Activated CD8-positive, alpha-beta memory T cell treated with anti-CD3 and anti-CD28 coated beads for 4 hours (primary cell): ENCODE results near the gene PHAF1.
"Not testable (repeated sequence)": the region's sequence is repeated elsewhere in the genome, so short reads cannot be mapped to it uniquely, and the experiment has no call there.

Experiments used
- DNase-seq, 2 donors: peaks; one replicate each; pipeline ENCODE4 v3.0.0-alpha.2; 2020; ENCODE audit warnings: low read depth in 2 of 2

PHAF1 gene

DNA sequence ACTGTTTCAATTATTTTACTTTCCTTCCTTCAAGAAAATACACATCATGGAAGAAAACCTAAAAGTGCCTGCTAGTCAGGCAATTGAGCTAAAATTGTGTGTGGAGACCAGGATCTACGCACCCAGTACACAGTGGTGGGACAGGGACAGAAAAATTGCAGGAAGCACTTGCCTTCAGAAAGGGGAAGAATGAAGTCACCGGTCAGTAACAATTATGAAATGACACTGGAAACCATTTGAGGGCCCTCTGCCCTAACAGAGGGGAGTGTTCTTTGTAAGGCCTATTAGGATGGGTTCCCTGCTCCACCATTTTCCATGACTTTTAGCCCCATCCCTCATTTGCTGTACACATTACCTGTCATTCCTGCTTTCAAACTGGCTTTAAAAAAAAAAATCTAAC is 4.5 kb upstream of the PHAF1 start:
- no peak for DNase-seq

DNA sequence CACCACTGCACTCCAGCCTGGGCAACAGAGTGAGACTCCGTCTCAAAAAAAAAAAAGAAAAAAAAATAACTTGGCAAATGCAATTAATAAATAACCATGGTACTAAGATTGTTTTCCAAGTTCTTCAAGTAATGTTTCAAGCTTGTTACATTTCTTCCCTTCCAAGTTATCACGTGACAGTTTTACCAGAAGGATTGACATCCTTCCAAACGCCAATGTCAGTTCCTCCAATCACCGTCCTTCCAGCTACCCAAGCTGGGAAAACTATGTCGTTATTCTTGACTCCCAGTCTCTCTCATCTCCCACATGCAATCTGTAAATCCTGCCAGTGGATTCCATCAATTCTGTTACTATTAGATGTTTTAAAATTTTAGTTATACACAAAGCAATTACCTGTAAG is 3.9 kb upstream of the PHAF1 start:
- DNase-seq, result no peak

DNA sequence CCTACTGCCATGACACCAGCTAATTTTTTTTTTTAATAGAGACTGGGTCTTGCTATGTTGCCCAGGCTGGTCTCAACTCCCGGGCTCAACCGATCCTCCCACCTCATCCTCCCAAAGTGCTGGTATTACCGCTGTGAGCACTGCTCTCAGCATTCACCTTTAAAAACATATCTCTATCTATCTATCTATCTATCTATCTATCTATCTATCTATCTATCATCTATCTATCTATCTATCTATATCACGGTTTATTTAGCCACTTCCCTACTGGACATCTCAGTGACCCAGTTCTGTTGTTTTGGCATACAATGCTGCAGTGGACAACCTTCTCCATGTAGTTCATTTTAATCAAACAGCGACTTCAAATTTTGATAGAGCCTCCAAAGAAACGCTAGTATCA is 1.3 kb upstream of the PHAF1 start:
- no peak for DNase-seq

DNA sequence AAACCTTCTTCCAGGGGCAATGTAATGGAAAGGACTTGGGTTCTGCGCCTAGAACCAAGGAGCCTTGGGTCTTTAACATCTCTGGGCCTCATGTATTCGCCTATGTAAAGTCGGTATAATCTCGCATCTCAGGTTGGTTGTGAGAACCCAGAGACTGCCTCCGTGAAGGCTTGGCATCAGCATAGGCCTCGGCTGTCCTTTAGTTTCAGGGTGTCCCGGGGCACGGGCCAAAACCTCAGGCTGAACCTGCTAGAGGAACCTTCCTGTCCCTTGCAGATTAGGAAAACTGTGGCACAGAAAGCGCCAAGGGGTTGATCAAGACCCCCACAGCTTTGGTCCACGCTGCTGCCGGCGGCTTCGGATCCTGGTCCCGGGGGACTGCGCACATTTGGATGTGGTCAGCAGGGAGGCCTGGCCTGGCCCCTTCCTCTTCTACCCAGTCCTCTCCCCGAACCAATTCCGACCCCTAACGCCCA is 772 bp upstream of the PHAF1 start:
- no peak for DNase-seq

DNA sequence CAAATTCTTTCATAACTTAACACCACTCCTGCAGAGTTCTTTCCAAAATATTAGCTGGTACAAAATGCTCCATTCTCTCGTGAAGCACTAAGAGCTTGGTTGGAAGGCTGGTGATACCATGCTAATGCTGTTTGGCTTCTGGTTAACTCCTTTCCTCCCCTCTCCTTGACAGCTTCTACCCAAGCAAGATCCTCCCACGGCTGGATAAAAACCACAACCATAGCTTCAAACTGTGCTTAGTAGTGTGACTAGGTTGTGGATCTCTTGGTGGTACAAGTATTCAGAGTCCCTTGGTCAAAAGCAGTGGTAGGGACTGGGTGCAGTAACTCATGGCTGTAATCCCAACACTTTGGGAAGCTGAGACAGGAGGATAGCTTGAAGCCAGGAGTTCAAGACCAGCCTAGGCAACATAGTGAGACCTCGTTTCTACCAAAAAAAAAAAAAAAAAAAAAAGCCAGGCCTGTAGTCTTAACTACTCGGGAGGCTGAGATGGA is 2.3 kb downstream of the PHAF1 start:
- no peak for DNase-seq

DNA sequence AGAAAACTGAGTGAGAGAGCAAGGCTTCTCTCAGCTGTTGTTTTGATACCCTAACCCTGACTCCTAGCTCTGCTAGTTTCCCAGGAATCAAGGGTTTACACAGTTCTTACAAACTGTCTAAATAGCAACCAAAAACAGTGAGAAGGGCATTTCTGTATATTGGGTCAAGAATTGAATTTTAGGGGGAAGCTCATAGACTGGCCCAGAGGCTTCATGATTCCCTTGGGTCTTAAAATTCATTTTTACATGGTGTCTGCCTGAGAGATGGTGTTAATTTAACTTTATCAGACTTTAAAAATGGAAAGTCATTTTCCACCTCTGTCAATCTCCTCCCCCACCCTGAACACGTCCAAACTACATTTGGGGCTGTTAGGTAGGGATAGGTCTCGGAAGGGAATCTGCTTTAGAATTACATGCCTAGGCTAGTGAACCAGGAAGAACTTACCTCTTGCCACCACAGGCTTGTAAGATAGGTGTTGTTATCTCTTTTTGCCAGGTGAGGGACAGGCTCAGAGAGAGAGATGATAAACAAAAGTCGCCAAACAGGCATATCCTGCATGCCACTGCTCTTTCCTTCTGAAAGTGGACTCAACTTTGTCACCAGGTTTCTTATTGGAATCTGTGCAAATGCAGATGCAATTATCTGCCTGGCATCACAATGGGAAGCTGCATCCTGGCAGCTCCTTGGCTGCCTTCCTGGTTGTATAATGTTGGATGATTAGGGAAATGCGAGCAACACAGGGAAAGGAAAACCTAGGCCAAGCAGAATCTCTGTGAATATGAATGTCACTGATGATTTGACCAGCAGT is 3.1 kb downstream of the PHAF1 start:
- DNase-seq, result no peak

DNA sequence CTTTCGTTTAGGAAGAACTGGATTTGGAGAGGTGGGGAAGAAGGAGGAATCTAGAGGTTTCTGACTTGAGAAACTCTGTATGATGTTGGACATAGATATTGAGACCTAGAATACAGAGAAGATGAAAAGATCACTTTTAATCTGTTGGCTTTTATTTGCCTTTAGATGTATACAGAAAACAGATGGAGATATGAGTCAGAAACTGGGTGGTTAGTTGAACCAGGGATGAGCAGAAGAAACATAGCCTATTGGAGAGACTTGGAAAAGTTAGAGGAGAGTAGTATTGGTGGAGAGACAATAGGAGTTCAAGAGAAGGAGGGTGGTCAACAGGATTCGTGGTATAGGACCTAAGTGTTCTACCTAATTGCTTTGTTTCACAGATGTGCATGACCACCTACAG is 5.1 kb downstream of the PHAF1 start:
- DNase-seq, result no peak

DNA sequence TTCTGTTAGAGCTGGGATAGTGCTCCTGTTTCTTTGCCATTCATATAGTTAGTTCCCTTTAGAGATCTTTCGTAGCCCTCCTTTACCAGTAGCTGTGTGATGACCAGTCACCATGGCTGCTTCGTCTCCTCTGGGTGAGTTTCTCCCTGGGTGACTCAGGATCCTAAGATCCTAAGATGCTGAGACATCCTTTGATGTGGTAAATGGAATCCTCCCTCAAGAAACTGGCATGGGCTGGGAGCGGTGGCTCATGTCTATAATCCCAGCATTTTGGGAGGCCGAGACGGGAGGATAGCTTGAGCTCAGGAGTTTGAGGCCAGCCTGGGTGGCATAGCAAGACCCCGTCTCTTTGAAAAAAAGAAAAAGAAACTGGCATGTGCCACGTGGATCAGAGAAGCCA is 5.9 kb downstream of the PHAF1 start:
- DNase-seq, result no peak

DNA sequence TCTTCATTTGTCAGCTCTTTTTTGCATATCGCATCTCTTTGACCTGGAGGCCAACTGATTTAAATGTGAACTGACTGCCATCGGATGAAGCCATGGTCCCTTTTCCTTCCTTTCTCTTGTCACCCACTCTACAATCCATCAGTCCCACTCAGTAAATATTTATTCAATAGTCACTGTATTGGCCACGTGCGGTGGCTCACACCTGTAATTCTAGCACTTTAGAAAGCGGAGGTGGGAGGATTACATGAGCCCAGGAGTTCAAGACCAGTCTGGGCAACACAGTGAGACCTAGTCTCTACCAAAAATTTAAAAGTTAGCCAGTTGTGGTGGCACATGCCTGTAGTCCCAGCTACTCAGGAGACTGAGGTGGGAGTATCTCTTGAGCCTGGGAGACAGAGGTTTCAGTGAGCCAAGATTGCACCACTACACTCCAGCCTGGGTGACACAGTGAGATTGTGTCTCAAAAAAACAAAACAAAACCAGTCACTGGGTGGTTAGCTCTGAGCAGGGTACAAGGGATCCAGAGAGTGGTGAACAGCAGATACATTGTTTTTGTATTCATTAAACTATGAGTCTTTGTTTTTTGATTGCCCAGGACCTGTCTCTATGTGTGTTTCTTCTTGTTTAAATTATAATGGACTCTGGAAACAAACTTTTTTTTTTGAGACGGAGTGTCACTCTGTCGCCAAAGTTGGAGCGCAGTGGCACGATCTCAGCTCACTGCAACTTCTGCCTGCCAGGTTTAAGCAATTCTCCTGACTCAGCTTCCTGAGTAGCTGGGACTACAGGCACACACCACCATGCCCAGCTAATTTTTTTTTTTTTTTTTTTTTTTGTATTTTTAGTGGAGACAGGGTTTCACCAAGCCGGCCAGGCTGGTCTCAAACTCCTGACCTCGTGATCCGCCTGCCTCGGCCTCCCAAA is 6.9 kb downstream of the PHAF1 start:
- no peak for DNase-seq

DNA sequence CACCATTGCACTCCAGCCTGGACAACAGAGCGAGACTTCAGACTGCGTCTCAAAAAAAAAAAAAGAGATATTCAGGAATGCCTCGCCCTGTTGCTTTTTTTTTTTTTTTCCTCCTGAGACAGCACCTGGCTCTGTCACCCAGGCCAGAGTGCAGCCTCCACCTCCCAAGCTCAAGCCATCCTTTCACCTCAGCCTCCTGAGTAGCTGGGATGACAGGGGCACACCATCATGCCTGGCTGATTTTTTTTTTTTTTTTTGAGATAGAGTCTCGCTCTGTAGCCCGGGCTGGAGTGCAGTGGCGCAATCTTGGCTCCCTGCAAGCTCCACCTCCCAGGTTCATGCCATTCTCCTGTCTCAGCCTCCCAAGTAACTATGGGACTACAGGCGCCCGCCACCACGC is 8.0 kb downstream of the PHAF1 start:
- no peak for DNase-seq

DNA sequence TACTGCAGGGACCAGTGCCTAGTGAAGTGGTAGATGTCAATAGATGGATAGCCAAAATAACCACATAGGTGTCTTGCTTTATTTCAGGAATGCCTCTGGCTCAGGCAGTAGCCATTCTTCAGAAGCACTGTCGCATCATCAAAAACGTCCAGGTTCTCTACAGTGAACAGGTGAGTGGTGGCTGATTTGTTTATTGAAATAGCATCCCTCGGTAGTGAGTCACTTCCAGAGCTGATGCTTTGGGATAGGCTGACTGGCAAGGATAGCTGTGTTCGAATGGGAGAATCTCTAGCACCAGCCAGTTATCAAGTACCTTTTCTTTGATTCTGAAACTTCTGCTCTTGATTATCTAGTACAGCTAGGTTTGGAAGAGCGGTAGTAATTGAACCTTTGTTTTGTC is 10.3 kb downstream of the PHAF1 start:
- no peak for DNase-seq

DNA sequence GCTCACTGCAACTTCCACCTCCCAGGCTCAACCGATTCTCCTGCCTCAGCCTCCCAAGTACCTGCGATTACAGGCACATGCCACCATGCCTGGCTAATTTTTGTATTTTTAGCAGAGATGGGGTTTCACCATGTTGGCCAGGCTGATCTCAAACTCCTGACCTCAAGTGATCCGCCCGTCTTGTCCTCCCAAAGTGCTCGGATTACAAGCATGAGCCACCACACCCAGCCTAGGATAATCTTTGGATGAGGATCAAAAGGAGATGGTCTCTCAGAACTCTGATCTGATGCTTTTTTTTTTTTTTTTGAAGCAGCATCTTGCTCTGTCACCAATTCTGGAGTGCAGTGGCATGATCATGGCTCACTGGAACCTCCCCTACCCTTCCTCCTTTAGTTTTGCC is 13.1 kb downstream of the PHAF1 start:
- DNase-seq, result not testable (repeated sequence)

DNA sequence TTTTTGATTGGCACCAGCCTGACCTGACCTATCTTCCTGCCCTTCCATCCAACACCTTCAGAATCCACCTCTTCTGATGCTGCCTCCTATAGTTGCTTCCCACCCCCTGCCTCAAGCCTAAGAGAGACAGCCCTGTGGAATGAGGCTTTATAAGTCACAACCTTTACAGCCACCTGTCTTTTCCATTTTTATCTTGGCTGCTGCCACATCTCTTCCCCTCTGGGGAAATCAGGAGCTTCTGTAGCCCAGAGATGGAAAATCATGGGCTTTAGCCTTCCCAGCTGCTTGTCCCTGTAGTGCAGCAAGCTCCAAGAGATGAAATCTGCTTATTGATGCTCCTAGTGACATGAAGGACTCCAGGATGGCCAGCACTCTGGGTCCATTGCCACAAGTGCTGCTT is 18.7 kb downstream of the PHAF1 start:
- no peak for DNase-seq

DNA sequence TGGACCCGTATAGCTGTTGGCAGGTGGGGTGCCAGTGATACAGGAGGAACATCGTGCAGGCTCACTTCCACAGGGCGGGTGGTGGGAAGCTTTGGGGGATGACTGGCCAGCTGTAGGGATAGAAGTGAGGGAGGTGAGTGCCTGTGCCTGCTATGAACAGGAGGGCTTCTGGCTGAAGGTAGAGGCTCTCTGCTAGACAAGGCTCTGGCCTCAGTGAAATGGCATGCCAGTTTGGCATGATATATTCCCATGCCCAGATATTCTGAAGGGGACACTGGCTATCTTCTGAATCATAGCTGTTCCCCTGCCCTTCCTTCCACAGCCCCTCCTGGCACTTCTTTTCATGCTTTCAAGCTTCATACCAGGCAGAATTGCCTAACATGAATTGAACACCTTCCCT is 19.1 kb downstream of the PHAF1 start:
- no peak for DNase-seq

DNA sequence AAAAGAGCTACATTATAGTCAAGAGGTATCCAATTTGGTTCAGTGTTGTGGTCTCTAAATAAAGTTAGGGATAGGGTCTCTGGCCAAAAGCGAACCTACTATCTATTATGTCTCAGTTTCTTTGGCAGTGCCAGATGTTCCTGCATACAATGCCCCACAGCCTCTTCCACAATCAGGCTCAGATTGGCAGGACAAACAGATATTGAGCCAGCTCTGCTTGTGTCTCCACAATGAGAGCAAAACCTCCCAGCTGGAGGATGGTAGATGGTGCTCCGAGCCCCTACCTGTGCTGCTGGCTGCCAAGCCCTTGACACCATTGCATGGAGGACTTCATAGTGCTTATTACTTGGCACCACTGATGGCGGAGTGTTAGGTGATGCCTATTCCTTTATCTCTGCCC is 19.7 kb downstream of the PHAF1 start:
- DNase-seq, result no peak

DNA sequence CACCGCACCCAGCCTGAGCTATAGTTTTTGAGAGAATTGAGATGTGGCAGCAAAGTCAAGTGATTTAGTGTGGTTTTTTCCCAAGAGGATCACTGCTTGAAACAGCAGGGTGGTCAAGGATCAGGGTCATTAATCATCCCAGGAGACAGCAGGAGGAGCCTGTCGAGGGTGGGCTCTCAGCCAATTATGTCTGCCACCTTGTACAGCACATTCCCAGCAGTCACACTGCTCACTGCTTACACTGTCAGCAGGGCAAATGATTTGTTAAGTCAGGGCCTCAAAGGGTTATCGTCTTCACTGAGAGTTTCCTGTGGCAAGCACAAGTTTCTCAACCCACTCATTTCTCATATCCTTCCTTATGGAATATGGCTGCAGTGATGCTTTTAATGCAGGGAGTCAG is 27.9 kb downstream of the PHAF1 start:
- no peak for DNase-seq

DNA sequence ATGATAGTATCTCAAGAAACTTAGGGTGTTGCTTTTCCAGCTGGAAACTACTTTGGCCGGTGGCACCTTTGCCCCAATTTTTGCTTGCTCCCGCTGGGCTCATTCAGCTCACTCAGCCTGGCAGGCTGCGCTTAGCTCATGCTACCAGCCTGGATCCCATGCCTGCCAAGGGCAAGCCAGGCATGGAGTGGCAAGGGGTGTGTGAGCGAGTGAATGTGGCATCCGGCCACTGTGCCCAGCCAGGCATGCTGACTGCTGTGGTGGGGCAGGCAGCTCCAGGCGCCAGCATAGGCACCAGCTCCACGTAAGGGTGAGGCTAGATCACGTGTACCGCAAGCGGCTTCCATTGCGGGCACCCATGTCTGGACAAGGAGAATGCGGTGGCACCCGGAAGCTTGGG is 31.6 kb downstream of the PHAF1 start:
- DNase-seq, result no peak

DNA sequence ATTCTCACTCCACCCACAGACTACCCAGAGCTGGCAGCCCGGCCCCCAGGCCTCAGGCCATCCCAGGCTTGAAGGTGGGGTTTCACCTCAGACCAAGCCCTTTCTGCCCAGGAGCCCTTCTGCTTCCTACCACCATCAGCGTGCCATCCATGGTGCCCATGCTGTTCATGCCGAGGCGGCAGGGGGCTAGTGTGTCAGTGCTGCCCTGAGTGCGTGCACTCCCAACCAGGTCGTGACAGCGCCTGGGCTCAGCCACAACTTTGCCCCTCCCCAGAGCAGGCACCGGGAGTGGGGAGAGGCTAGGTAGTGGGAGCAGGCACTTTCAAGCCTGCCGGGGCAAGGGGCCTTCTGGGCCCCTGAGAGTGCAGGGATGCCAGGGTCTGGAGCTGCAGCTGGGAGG is 32.6 kb downstream of the PHAF1 start:
- DNase-seq, result no peak

DNA sequence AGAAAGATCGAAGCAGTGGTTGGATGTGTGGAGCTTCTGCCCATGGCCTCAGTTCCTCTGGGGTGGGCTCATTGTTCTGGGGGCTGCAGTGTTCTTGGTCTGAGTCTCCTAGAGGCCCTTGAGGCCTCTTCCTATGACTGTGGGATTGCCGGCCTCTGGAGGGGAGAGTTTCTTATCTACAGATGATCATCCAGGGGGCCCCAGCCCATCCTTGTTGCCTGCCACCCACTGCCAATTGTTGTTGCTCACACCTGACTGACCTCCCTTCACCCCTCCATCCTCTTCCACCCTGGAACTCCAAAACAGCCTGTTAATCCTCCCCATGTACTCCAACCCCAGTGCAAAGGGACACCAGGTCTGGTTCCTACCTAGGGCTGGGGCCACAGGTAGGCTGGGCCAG is 35.2 kb downstream of the PHAF1 start:
- no peak for DNase-seq

DNA sequence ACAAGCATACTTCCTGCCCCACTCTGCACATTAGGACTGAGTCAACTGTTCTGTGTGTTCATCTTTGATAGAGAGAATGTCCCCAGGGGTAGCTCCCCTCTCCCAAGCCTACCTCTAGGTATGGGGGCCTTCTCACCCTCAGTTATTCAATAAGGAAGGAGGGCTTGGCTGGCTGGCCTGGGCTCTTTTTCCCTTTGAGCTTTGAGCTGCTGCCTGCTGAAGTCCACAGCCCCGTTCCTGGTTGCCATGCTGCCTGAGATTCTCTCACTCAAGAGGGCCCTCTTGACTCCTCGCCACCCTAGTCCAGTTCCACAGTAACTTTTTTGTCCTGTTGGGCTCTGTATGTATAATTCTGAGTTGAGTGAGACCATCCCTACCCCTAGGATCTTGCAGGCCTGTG is 36.0 kb downstream of the PHAF1 start:
- DNase-seq, result no peak

DNA sequence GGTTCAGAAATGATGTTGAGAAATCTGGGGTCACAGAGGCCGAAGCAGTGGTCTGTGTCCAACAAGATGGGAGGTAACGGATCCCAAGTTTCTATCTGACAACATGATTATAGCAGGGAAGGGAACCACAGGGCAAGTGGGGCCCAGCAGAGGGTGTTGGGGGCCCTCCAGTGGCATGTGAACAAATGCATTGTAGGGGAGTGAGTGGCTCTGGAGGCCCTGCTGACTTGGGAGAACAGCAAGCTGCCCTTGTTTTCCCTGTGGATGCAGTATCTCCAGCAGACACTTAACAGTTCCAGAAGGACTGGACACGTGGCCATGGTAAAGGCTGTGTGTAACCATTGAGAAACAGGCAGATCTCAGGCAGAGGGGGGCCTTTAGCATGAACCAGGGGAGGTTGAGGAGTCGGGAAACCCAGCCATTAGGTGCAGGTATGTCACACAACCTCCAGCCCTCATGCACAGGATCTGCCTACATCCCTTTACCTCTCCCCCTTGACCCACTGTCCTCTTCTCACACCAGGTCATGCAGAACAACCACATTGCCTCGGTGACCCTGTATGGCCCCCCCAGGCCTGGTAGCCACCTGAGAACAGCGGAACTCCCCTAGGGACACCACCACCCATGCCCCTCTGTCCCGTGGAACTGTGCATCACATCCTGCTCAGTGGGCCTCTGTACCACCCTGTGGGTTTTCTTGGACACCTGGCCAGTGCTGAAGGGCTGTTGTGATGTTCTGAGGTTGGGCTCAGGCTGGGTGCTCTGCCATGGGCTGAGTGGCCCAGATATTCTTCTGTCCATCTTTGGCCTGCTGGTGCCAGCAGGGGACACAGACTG is 37.0 kb downstream of the PHAF1 start:
- no peak for DNase-seq
